H1 (cell line): ENCODE data around the gene XRRA1. TPM values are rescaled to one million over a fixed set of nuclear protein-coding genes. Genes with fewer than 3 reads are reported as not detected.

Experiments
- HDAC6 ChIP-seq: IDR thresholded peaks from one replicate; pipeline ENCODE4 v1.7.1; 2012; ENCODE audit warnings: low read depth, mild to moderate bottlenecking, inconsistent platforms, low read length, moderate library complexity
- RBBP5 ChIP-seq: IDR thresholded peaks from 2 replicates; pipeline ENCODE4 v1.7.1; 2012; ENCODE audit warnings: low read depth, mild to moderate bottlenecking, inconsistent platforms, low read length, moderate library complexity, borderline replicate concordance
- YY1 ChIP-seq: IDR thresholded peaks from 2 replicates; pipeline ENCODE4 v1.6.1; 2011; ENCODE audit warnings: low read depth, mild to moderate bottlenecking, low read length
- polyA plus RNA-seq, 7 experiments: library from polyadenylated mRNA; depleted of rRNA in 3 of 7; stranded (reverse) in 5 of 7; unstranded in 2 of 7; fragments of >200 nt in 5 of 7; fragments of 200-250 nt in 2 of 7; gene quantifications; 1 replicate in 5 of 7; 2 replicates in 1 of 7; 4 replicates in 1 of 7; pipeline versions ENCODE4 v1.2.1 to v1.2.3, GENCODE V29; 2011 to 2013; ENCODE audit warnings: missing spikeins in 2 of 7, mixed read lengths in 2 of 7
- total RNA-seq: library from RNA; stranded (reverse); fragmentation: NEBNext Ultra II Directional; extraction: Animal tissue kit (Norgen Biotek cat#: 25700); gene quantifications from 2 replicates; pipeline ENCODE4 v1.2.1, GENCODE V29; 2021

Gene XRRA1
- total and polyA plus RNA-seq, 2 of the 8 experiments (the other 6 are each of a cell fraction or from before 2014, with no cell fraction given): 2.1 to 7.1 TPM

GRCh38 chr11:74953451-74953850 is 4.6 kb upstream of the XRRA1 start (continued):
- no peak for TF ChIP-seq HDAC6
- no peak for TF ChIP-seq YY1
- TF ChIP-seq RBBP5: no peak
